Aorta (tissue), 5 donors: ENCODE results near the gene IFITM5. TPM values are rescaled to one million over a fixed set of nuclear protein-coding genes. Genes with fewer than 3 reads are reported as not detected.

Source experiments
- ATAC-seq: fragments of 200-7000 bp; cut with Tn5 transposase; one replicate; pipeline ENCODE4 v1.9.1; 2022; ENCODE audit warnings: moderate library complexity; ENCODE audit not compliant: low FRiP score
- DNase-seq, 2 donors: peaks; one replicate each; pipeline ENCODE4 v3.0.0-alpha.2; 2020
- H3K27ac ChIP-seq, 2 donors: one replicate each; pipeline ENCODE4 v1.5.1; 2013; ENCODE audit warnings: low read length in 2 of 2, mild to moderate bottlenecking in 2 of 2, moderate library complexity in 2 of 2, control low read depth in 1 of 2, inconsistent platforms in 1 of 2, low read depth in 1 of 2
- H3K27me3 ChIP-seq, 2 donors: one replicate each; pipeline ENCODE4 v1.6.1; 2013; ENCODE audit warnings: control low read depth in 1 of 2, low read length in 1 of 2, mild to moderate bottlenecking in 1 of 2, moderate library complexity in 1 of 2; ENCODE audit not compliant: insufficient read depth in 2 of 2, control insufficient read depth in 1 of 2
- H3K36me3 ChIP-seq, 2 donors: one replicate each; pipeline ENCODE4 v1.6.1; 2013; ENCODE audit warnings: control low read depth in 1 of 2, low read length in 1 of 2, mild to moderate bottlenecking in 1 of 2; ENCODE audit not compliant: insufficient read depth in 2 of 2, control insufficient read depth in 1 of 2
- H3K4me1 ChIP-seq, 2 donors: one replicate each; pipeline ENCODE4 v1.6.1; 2013; ENCODE audit warnings: low read length in 2 of 2, control low read depth in 1 of 2, mild to moderate bottlenecking in 1 of 2, moderate library complexity in 1 of 2; ENCODE audit not compliant: insufficient read depth in 2 of 2, control insufficient read depth in 1 of 2
- H3K4me3 ChIP-seq, 2 donors: one replicate each; pipeline ENCODE4 v1.5.1; 2013; ENCODE audit warnings: low read length in 2 of 2, control low read depth in 1 of 2, mild to moderate bottlenecking in 1 of 2
- H3K9me3 ChIP-seq: one replicate; pipeline ENCODE4 v1.6.1; 2013; ENCODE audit warnings: mild to moderate bottlenecking, low read length; ENCODE audit not compliant: control insufficient read depth
- WGBS, 2 donors: extraction: QIAGEN DNeasy Blood & Tissue Kit; methylation state at CpG; one replicate each; pipeline ENCODE4 v1.1.7; 2013; 5-methylcytosine and 5-hydroxymethylcytosine counted together
- intact Hi-C, 2 donors: fragments of 100-400 bp; cut with DNase I; formaldehyde crosslinking; loops; one replicate each; pipeline versions ENCODE4 v1.14.2 to v1.15.0; 2022
- polyA plus RNA-seq, 2 donors: library from polyadenylated mRNA; stranded (reverse); fragments of 200-250 nt; gene quantifications; one replicate each; pipeline ENCODE4 v1.2.3, GENCODE V29; 2013
- total RNA-seq, 2 donors: library from RNA; stranded (reverse); fragmentation: NEBNext Ultra II Directional; extraction: Animal tissue kit (Norgen Biotek cat#: 25700); gene quantifications; one replicate each; pipeline ENCODE4 v1.2.1, GENCODE V29; 2021
- donor health status: healthy with polysubstance abuse.
- donor health status: Bipolar disorder and iron deficiency.
- donor health status: DM: no; HTN: no; CAD: no.
- donor health status: DM: no; HTN: no; CAD: no.
- donor health status: DM: yes; HTN: yes; CAD: no.

The IFITM5 gene
- total and polyA plus RNA-seq, 4 donors: not detected

DNA sequence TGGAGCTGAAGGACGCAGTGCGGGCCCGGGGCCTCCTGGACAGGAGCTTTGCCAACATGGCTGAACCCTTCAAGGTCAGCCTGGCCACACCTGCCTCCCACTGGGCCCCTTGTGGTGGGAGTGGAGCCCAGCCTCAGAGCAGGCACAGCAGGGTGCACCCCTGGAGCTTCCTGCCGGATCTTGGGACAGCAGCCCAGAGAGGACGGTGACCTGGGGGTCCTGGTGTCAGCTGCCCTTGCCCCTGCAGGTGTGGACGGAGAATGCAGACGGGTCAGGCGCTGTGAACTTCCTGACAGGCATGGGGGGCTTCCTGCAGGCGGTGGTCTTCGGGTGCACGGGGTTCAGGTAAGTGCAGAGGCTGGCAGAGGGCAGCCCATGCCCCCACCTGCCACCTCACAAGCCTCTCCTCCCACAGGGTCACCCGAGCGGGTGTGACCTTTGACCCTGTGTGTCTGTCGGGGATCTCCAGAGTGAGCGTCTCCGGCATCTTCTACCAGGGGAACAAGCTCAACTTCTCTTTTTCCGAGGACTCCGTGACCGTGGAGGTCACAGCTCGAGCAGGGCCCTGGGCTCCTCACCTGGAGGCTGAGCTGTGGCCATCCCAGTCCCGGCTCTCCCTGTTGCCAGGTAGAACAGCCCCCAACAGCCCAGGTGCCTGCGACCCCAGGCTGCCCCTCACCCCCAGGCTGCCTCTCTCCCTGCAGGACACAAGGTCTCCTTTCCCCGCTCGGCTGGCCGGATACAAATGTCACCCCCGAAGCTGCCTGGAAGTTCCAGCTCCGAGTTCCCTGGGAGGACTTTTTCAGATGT, 5.3 kb downstream of the IFITM5 start:
- ATAC-seq (no peak), DNase-seq (peak; percentile 42 to 72)
- no peaks in the 10 kb centered on the region for H3K9me3 ChIP-seq
- no peak overlapping the region for H3K4me3 ChIP-seq
- no peaks in the 10 kb centered on the region for H3K36me3 ChIP-seq
- H3K27ac ChIP-seq: no peak overlapping the region
- H3K27me3 ChIP-seq: no peaks in the 10 kb centered on the region
- intact Hi-C loops: no loop called here
- H3K4me1 ChIP-seq: no peaks in the 10 kb centered on the region
- 88 to 91% methylated on average over 27 of the region's 27 CpGs for WGBS, 2 donors

DNA sequence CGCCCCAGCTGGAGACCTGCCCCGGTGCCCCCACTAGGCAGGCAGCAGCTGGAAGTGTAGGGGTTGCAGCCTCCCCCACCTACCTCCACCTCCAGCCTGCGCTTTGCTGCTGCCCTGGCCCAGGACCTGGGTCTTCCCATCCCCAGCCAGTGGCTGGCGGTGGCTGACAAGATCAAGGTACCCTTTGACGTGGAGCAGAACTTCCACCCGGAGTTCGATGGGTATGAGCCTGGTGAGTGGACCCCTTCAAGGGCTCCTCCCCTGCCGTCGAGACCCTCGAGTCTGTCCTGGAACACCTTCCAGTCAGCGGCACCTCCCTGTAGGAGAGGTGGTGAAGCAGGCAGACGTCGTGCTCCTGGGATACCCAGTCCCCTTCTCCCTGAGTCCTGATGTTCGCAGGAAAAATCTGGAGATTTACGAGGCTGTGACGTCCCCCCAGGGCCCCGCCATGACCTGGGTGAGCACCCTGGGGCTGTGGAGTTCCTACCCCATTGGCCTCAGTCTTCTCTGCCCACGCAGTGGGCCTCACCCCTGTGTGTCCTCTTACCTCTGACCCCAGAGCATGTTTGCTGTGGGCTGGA, 6.0 kb downstream of the IFITM5 start:
- Histone ChIP-seq H3K4me3 (no peak overlapping the region), H3K27me3 (no peaks in the 10 kb centered on the region), H3K9me3 (no peaks in the 10 kb centered on the region), H3K27ac (no peak overlapping the region), H3K4me1 (no peaks in the 10 kb centered on the region), H3K36me3 (no peaks in the 10 kb centered on the region)
- intact Hi-C loops: no loop called here
- WGBS, 2 donors: 88 to 89% methylated on average over 18 of the region's 18 CpGs
- DNase-seq: peak in 1 of 2 donors; percentile 57
- no peak for ATAC-seq

DNA sequence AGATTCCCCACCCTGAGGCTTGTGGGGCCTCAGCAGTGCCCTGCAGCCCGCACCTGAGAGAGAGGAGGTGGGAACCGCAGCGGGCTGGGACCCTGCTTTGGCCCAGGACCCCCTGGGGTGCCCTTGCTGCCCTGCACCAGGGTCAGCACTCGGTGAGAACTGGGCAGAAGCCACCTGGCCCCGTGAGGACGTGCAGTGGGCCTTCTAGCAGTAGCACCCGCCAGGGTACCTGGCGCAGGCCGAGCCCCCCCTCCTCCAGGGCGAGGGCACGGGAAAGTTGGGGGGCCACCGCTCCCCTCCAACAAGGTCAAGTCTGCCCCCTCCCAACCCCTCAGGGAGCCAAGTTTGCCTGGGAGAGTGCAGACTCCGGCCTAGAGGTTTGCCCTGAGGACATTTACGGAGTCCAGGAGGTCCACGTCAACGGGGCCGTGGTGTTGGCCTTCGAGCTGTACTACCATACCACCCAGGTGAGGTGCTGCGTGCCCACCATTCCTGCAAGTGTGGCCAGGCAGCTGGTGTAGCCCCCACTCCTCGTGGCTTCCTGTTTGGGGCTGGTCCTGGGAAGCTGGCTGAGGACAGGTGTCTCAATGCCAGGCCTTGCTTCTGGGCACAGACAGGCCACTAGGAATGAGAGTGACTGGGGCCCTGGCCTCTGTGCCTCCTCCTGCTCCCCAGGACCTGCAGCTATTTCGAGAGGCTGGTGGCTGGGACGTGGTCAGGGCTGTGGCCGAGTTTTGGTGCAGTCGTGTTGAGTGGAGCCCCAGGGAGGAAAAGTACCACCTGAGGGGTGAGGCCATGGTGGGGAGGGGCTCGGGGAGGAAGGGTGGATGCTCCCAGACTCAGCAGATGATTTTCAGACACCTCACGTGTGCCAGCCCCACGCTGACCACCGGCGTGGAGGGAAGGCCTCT, 6.9 kb downstream of the IFITM5 start:
- H3K27me3 ChIP-seq: no peaks in the 10 kb centered on the region
- no peak overlapping the region for H3K4me3 ChIP-seq
- ATAC-seq (no peak), DNase-seq (peak; percentile 45 to 76)
- intact Hi-C loops: no loop called here
- no peaks in the 10 kb centered on the region for H3K4me1 ChIP-seq
- 92 to 95% methylated on average over 29 of the region's 29 CpGs for WGBS, 2 donors
- H3K36me3 ChIP-seq: no peaks in the 10 kb centered on the region
- no peak overlapping the region for H3K27ac ChIP-seq
- no peaks in the 10 kb centered on the region for H3K9me3 ChIP-seq

DNA sequence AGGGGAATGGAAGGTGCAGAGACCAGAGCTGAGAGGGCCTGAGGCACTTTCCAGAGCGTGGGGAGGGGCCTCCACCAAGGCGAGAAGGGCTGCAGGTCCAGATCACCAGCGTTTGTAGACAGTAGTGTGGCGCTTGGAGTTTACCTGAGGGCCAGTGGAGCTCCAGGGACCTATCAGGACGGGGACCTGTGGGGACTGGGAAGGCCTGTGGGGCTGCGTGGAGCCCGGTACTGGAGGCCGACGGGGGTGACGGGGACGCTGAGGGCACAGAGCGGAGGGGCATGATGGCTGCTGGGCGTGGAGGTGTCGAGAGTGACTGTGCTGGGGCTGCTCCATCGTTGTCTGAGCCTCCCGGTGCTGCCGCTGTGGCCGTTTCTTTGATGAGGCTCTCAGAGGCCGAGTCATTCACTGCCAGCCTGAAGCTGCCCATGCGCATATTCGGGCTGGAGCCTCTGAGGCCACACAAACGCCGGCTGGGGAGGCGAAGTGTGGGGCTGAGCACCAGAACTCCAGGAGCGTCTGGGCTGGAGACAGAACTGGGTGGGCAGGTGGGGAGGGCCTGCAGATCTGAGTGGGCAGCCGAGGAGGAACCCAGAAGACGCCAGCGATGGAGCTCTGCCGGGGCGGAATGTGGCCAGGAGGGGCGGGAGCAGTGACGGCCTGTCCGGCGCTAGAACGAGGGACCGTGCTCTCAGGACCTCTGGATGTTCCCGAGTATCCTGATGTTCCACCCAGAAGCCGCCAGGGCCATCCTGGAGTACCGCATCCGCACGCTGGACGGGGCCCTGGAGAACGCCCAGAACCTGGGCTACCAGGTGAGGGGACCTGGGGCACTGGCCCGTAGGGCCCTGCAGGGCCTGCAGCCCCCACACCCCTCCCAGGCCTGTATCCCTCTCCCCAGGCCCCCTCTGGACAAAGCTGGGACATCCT, 7.8 kb downstream of the IFITM5 start:
- ATAC-seq: no peak
- Histone ChIP-seq H3K4me1 (no peaks in the 10 kb centered on the region), H3K27ac (no peak overlapping the region), H3K9me3 (no peaks in the 10 kb centered on the region), H3K4me3 (no peak overlapping the region), H3K36me3 (no peaks in the 10 kb centered on the region), H3K27me3 (no peaks in the 10 kb centered on the region)
- intact Hi-C loops: no loop called here
- DNase-seq: peak; percentile 51 to 74
- WGBS, 2 donors: 89 to 90% methylated on average over 39 to 44 of the region's 44 CpGs

DNA sequence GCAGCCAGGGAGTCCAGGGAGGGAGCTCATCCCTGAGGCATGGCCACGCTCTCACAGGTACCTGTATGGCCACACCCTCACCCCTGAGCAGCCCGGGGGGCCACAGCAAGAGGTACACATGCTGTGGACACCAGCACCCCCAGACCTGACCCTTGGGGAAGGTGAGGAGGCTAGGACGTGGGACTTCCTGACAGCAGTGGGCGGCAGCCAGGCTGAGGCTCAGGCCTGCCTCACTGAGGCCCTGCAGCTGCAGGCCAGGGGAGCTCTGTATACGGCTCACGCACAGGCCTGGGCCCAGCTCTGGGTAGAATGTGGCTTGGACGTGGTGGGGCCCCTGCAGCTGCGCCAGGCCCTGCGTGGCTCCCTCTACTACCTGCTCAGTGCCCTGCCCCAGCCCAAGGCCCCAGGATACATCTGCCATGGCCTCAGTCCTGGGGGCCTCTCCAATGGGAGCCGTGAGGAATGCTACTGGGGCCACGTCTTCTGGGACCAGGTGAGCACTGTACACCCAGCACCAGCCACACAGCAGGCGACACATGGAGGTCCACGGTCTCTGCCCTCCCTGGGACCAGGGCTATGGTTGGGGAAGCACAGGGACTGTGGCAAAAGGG, 8.6 kb downstream of the IFITM5 start:
- no peaks in the 10 kb centered on the region for H3K36me3 ChIP-seq
- H3K27ac ChIP-seq: no peak overlapping the region
- H3K9me3 ChIP-seq: no peaks in the 10 kb centered on the region
- intact Hi-C loops: no loop called here
- no peak overlapping the region for H3K4me3 ChIP-seq
- ATAC-seq: no peak
- H3K4me1 ChIP-seq: no peaks in the 10 kb centered on the region
- WGBS, 2 donors: 88 to 93% methylated on average over 13 of the region's 13 CpGs
- H3K27me3 ChIP-seq: no peaks in the 10 kb centered on the region
- DNase-seq: peak; percentile 49 to 64

DNA sequence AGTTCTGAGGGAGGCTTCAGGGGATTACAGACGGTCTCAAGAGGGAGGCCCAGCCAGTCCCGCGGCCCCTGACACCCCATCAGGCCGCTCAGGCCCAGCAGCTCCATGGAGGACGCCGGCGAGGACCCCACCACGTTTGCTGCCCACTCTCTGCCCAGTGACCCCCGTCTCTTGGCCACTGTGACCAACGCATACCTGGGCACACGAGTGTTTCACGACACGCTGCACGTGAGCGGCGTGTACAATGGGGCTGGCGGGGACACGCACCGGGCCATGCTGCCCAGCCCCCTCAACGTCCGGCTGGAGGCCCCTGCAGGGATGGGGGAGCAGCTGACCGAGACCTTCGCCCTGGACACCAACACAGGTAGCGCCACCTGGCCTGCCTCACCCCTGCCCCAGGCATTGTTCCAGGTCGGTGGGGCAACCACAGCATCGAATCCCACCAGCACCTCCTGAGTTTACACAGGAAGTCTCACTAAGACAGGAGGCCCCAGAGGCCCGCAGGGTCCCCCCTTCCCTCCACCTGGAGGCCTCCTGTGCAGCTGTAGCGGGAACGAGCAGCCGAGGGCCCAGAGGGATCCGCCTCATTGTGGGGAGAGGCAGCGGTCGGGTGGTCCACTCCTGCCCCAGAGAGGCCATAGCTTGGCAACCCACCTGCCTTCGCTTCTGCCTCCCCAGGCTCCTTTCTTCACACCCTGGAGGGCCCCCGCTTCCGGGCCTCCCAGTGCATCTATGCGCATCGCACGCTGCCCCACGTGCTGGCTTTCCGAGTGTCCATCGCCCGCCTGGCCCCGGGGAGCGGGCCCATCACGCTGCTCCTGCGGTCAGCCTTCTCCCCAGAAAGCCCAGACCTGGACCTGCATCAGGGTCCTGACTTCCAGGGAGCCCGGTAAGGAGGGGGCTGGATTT, 9.4 kb downstream of the IFITM5 start:
- intact Hi-C loops: loop anchor here in 1 of 2 donors (5.0 kb wide), 1 partner anchor 38 kb away; no protein-coding TSS in a partner anchor

DNA sequence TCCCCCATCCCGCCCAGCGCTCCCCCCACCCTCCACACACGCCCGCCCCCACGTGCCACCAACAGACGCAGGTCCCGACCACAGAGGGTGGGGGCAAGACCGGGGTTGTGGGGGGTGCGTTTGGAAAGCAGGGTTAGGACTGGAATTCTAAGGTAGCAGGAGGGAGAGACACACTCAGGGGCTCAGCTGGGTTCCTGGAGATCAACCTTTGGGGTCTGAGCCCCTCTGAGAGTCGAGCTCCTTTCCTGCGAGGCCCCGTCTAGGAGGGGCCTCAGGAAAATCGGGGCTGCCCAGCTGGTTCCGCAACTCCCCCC, 10.0 kb downstream of the IFITM5 start:
- no peaks in the 10 kb centered on the region for H3K9me3 ChIP-seq
- ATAC-seq: no peak
- no peaks in the 10 kb centered on the region for H3K4me1 ChIP-seq
- H3K27ac ChIP-seq: no peak overlapping the region
- no peaks in the 10 kb centered on the region for H3K36me3 ChIP-seq
- H3K27me3 ChIP-seq: no peaks in the 10 kb centered on the region
- WGBS, 2 donors: 17 to 19% methylated on average over 12 to 14 of the region's 14 CpGs
- intact Hi-C loops: loop anchor here in 1 of 2 donors (5.0 kb wide), 1 partner anchor 37 kb away; no protein-coding TSS in a partner anchor
- H3K4me3 ChIP-seq: peak overlapping the region; percentile 30 to 69
- peak in 1 of 2 donors; percentile 50 for DNase-seq

More for the DNA sequence above, 9.4 kb downstream of the IFITM5 start:
- ATAC-seq: no peak
- Histone ChIP-seq H3K36me3 (no peaks in the 10 kb centered on the region), H3K27me3 (no peaks in the 10 kb centered on the region), H3K4me1 (no peaks in the 10 kb centered on the region), H3K4me3 (no peak overlapping the region), H3K9me3 (no peaks in the 10 kb centered on the region), H3K27ac (no peak overlapping the region)
- DNase-seq: peak; percentile 48 to 74
- 89 to 91% methylated on average over 46 to 48 of the region's 48 CpGs for WGBS, 2 donors
